Lower leg skin (tissue), 3 donors: ENCODE measurements around the gene NXPE4.

Source experiments
- CTCF ChIP-seq, 3 donors: fragments of 450-650 bp; IDR thresholded peaks; one replicate each; pipeline ENCODE4 v1.5.1; 2016; ENCODE audit warnings: antibody characterized with exemption in 3 of 3, mild to moderate bottlenecking in 3 of 3, moderate library complexity in 2 of 3
- POLR2A ChIP-seq, 2 donors: fragments of 450-650 bp; IDR thresholded peaks; one replicate each; pipeline ENCODE4 v1.6.1; 2016 to 2017; ENCODE audit warnings: antibody characterized with exemption in 2 of 2, mild to moderate bottlenecking in 1 of 2, moderate library complexity in 1 of 2

- TF ChIP-seq CTCF (IDR thresholded peaks at IDR 0.05) (no peak), POLR2A (IDR thresholded peaks at IDR 0.05) (no peak)
Observed at GRCh38 chr11:114619659-114620173, 24.1 kb upstream of the NXPE4 start.
